T-cell (primary cell): ENCODE results near the gene ATAD3A. TPM values are rescaled to one million over a fixed set of nuclear protein-coding genes. Genes with fewer than 3 reads are reported as not detected.
A peak's percentile ranks its signal among the peaks of the same experiment; 100 is the strongest.
"Not testable (repeated sequence)": the region's sequence is repeated elsewhere in the genome, so short reads cannot be mapped to it uniquely, and the experiment has no call there.

ENCODE experiments used
- ATAC-seq, 4 experiments: fragments of 200-7000 bp in 3 of 4; fragments of 150-1000 bp in 1 of 4; cut with Tn5 transposase; replicated peaks in 1 of 4; 1 replicate in 3 of 4; 2 replicates in 1 of 4; pipeline ENCODE4 v1.10.0; 2021; ENCODE audit warnings: moderate library complexity in 3 of 4, mild to moderate bottlenecking in 2 of 4, moderate number of reproducible peaks in 1 of 4
- CTCF ChIA-PET, 2 donors: fragments of 300-600 bp; sonication (Branson Sonifier 250); formaldehyde crosslinking; loops; one replicate each; lab custom pipeline; 2022; ENCODE audit warnings: antibody characterized with exemption in 2 of 2; lab: Charles Lee
- POLR2A ChIA-PET, 2 donors: fragments of 300-600 bp; sonication (Branson Sonifier 250); formaldehyde crosslinking; loops; one replicate each; lab custom pipeline; 2022; ENCODE audit warnings: antibody characterized with exemption in 2 of 2; lab: Charles Lee
- DNase-seq, 35 experiments: peaks; one replicate each; pipeline versions ENCODE4 v3.0.0 to v3.0.0-alpha.2; 2013 to 2023
- H3K27ac ChIP-seq: one replicate; pipeline ENCODE4 v1.5.1; 2013; ENCODE audit warnings: low read length
- H3K27me3 ChIP-seq, 2 experiments: replicated peaks in 1 of 2; 1 replicate in 1 of 2; 2 replicates in 1 of 2; pipeline versions ENCODE4 v1.6.1 to v1.7.0; 2013; ENCODE audit warnings: low read length in 1 of 2, mixed read lengths in 1 of 2; ENCODE audit not compliant: control insufficient read depth in 2 of 2, insufficient read depth in 2 of 2; ENCODE audit errors: extremely low read depth in 1 of 2
- H3K36me3 ChIP-seq, 2 donors: 1 replicate in 1 of 2; 2 replicates in 1 of 2; pipeline versions ENCODE4 v1.6.1 to v1.7.0; 2013; ENCODE audit warnings: low read length in 1 of 2; ENCODE audit not compliant: control insufficient read depth in 2 of 2, insufficient read depth in 1 of 2; ENCODE audit errors: extremely low read depth in 1 of 2
- H3K4me1 ChIP-seq, 2 experiments: 1 replicate in 1 of 2; 2 replicates in 1 of 2; pipeline versions ENCODE4 v1.6.1 to v1.7.0; 2013; ENCODE audit warnings: low read length in 2 of 2, mixed read lengths in 1 of 2; ENCODE audit not compliant: insufficient read depth in 2 of 2, control insufficient read depth in 1 of 2; ENCODE audit errors: extremely low read depth in 1 of 2
- H3K4me3 ChIP-seq, 2 donors: 1 replicate in 1 of 2; 2 replicates in 1 of 2; pipeline versions ENCODE4 v1.5.1 to v1.7.0; 2013; ENCODE audit warnings: mild to moderate bottlenecking in 2 of 2, low read length in 1 of 2, moderate library complexity in 1 of 2; ENCODE audit not compliant: control insufficient read depth in 1 of 2; ENCODE audit errors: extremely low read depth in 1 of 2
- H3K9me3 ChIP-seq: 2 replicates; pipeline ENCODE4 v1.7.0; 2013
- H3K27ac Mint-ChIP-seq, 2 donors: one replicate each; pipeline ENCODE4 v1.8.0; 2020 to 2021; ENCODE audit warnings: mild to moderate bottlenecking in 2 of 2, mixed read lengths in 2 of 2
- H3K27me3 Mint-ChIP-seq, 2 donors: one replicate each; pipeline ENCODE4 v1.8.0; 2021 to 2022; ENCODE audit warnings: mixed read lengths in 2 of 2
- H3K36me3 Mint-ChIP-seq: one replicate; pipeline ENCODE4 v1.8.0; 2021; ENCODE audit warnings: mixed read lengths
- H3K4me1 Mint-ChIP-seq, 3 donors: one replicate each; pipeline ENCODE4 v1.8.0; 2020 to 2022; ENCODE audit warnings: mixed read lengths in 3 of 3, mild to moderate bottlenecking in 1 of 3
- H3K4me3 Mint-ChIP-seq, 3 donors: one replicate each; pipeline ENCODE4 v1.8.0; 2020 to 2022; ENCODE audit warnings: mild to moderate bottlenecking in 3 of 3, mixed read lengths in 3 of 3, moderate library complexity in 3 of 3
- H3K9me3 Mint-ChIP-seq, 3 donors: one replicate each; pipeline ENCODE4 v1.8.0; 2020 to 2022; ENCODE audit warnings: mixed read lengths in 3 of 3
- WGBS: methylation state at CpG from one replicate; pipeline ENCODE4 v1.1.5; 2013; ENCODE audit warnings: missing lambda C conversion rate; ENCODE audit not compliant: insufficient coverage; 5-methylcytosine and 5-hydroxymethylcytosine counted together
- total RNA-seq, 35 experiments: library from RNA in 6 of 35; stranded (reverse) in 6 of 35; fragments of 120-200 nt in 1 of 35; gene quantifications; one replicate each; pipeline versions ENCODE4 v1.2.1 to v1.2.4 and lab custom pipeline; 2013 to 2026

ATAD3A gene
- total RNA-seq, 5 donors from 2014 or later (not counting 1 experiment from before 2014, with no cell fraction given): 24.6 to 42.5 (median 31.1) TPM

- H3K36me3 Mint-ChIP-seq: no peaks in the 10 kb centered on the region
- Histone ChIP-seq H3K4me1 (peaks cover 0 to 5% of the 10 kb centered on the region in 2 experiments), H3K36me3 (no peaks in the 10 kb centered on the region), H3K4me3 (no peak overlapping the region), H3K27ac (no peak overlapping the region), H3K27me3 (no peaks in the 10 kb centered on the region), H3K9me3 (no peaks in the 10 kb centered on the region)
- WGBS: 92% methylated on average over 27 of the region's 31 CpGs
- CTCF ChIA-PET: no interaction called here
- no peak overlapping the region for H3K4me3 Mint-ChIP-seq
- no peak for DNase-seq
- ATAC-seq: no peak
- no peak overlapping the region for H3K27ac Mint-ChIP-seq
- H3K4me1 Mint-ChIP-seq: peaks cover 5 to 10% (median 8%) of the 10 kb centered on the region in 3 donors
- POLR2A ChIA-PET: no interaction called here
- no peaks in the 10 kb centered on the region for H3K9me3 Mint-ChIP-seq
- H3K27me3 Mint-ChIP-seq: no peaks in the 10 kb centered on the region
Observed at GRCh38 chr1:1554926-1555915, 43.3 kb downstream of the ATAD3A start.

DNA sequence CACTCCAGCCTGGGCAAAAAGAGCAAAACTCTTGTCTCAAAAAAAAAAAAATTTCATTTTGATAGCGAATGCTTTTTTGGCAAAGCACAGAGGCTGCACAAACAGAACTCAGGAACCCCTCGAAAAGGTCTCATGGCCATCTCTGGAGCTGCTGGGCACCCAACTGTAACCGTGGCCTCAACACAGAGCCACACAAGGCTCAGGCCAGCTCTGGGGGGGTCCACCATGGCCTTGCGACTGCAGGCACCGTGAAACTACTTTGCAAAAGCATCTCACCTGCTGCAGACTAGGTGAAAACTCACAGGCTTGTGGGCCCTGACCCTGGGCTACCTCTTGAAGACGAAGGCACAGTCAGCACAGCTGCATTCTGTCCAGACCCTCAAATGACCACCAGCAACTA is 44.5 kb downstream of the ATAD3A start:
- CTCF ChIA-PET: no interaction called here
- H3K27ac Mint-ChIP-seq: no peak overlapping the region

DNA sequence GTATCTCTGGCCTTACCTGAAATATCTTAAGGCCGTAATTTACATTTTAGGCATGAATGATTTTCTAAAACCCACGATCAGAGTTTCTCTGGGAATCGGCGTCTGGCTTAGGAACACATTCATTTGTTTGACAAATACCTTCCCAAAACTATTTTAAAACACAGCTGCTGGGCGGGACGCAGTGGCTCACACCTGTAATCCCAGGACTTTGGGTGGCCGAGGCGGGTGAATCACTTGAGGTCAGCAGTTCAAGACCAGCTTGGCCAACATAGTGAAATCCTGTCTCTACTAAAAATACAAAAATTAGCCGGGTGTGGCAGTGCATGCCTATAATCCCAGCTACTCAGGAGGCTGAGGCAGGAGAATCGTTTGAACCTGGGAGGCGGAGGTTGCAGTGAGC is 45.0 kb downstream of the ATAD3A start:
- not testable (repeated sequence) for H3K4me1 Mint-ChIP-seq, H3K27ac Mint-ChIP-seq, H3K27ac ChIP-seq, H3K36me3 ChIP-seq, H3K9me3 Mint-ChIP-seq, H3K4me3 Mint-ChIP-seq, H3K27me3 Mint-ChIP-seq, H3K9me3 ChIP-seq, H3K4me1 ChIP-seq, H3K36me3 Mint-ChIP-seq, H3K27me3 ChIP-seq, DNase-seq, H3K4me3 ChIP-seq, ATAC-seq
- ChIA-PET CTCF (interaction anchor here in 1 of 2 donors (0.6 kb wide), 1 partner anchor 219 kb away, joined by 5 read pairs; no protein-coding TSS in a partner anchor), POLR2A (interaction anchor here in 1 of 2 donors (0.6 kb wide), 1 partner anchor 128 kb away, joined by 7 read pairs; no protein-coding TSS in a partner anchor)
- 95% methylated on average over 8 of the region's 11 CpGs for WGBS

More for the DNA sequence above, 44.5 kb downstream of the ATAD3A start:
- H3K4me3 ChIP-seq: no peak overlapping the region
- no peak for DNase-seq
- H3K4me3 Mint-ChIP-seq: no peak overlapping the region
- peaks cover 0 to 2% of the 10 kb centered on the region in 2 experiments for H3K4me1 ChIP-seq
- H3K36me3 ChIP-seq: peaks cover 3 to 6% of the 10 kb centered on the region in 2 donors
- peaks cover 5 to 9% (median 6%) of the 10 kb centered on the region in 3 donors for H3K4me1 Mint-ChIP-seq
- H3K9me3 Mint-ChIP-seq: no peaks in the 10 kb centered on the region
- POLR2A ChIA-PET: no interaction called here
- H3K27me3 ChIP-seq: no peaks in the 10 kb centered on the region
- no peaks in the 10 kb centered on the region for H3K9me3 ChIP-seq
- H3K27me3 Mint-ChIP-seq: no peaks in the 10 kb centered on the region
- no peak for ATAC-seq
- WGBS: 98% methylated on average over 6 of the region's 6 CpGs
- H3K36me3 Mint-ChIP-seq: no peaks in the 10 kb centered on the region
- no peak overlapping the region for H3K27ac ChIP-seq

DNA sequence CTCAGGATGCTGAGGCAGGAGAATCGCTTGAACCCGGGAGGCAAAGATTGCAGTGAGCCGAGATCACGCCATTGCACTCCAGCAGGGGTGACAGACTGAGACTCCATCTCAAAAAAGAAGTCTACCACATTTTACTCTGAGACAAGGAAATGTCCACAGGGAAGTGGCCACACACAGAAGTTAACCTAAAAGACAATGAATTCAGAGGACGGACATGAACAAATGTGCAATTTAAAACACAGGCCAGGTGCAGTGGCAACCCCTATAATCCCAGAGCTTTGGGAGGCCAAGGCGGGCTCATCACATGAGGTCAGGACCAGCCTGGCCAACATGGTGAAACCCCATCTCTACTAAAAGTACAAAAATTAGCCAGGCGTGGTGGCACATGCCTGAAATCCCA is 45.7 kb downstream of the ATAD3A start:
- CTCF ChIA-PET, H3K27ac Mint-ChIP-seq, POLR2A ChIA-PET, H3K27ac ChIP-seq, DNase-seq, H3K27me3 Mint-ChIP-seq, H3K9me3 Mint-ChIP-seq, H3K27me3 ChIP-seq, H3K4me3 ChIP-seq, H3K4me3 Mint-ChIP-seq, ATAC-seq, H3K9me3 ChIP-seq, H3K4me1 ChIP-seq, H3K36me3 Mint-ChIP-seq: not testable (repeated sequence)
- peaks cover 4 to 11% (median 7%) of the 10 kb centered on the region in 3 donors for H3K4me1 Mint-ChIP-seq
- H3K36me3 ChIP-seq: peaks cover 14 to 15% of the 10 kb centered on the region in 2 donors
- 98% methylated on average over 6 of the region's 7 CpGs for WGBS

- Histone ChIP-seq H3K9me3 (no peaks in the 10 kb centered on the region), H3K36me3 (peaks cover 17 to 24% of the 10 kb centered on the region in 2 donors), H3K27me3 (no peaks in the 10 kb centered on the region), H3K4me1 (no peaks in the 10 kb centered on the region), H3K27ac (no peak overlapping the region), H3K4me3 (no peak overlapping the region)
- Mint-ChIP-seq H3K9me3 (no peaks in the 10 kb centered on the region), H3K27ac (no peak overlapping the region), H3K4me3 (no peak overlapping the region), H3K27me3 (no peaks in the 10 kb centered on the region), H3K4me1 (peaks cover 4 to 11% (median 7%) of the 10 kb centered on the region in 3 donors), H3K36me3 (peaks cover 11% of the 10 kb centered on the region)
- ChIA-PET CTCF (interaction anchor here in 1 of 2 donors (0.6 kb wide), 1 partner anchor 17 kb away, joined by 3 read pairs; no protein-coding TSS in a partner anchor), POLR2A (interaction anchor here in 1 of 2 donors (0.6 kb wide), 1 partner anchor 560 kb away, joined by 4 read pairs; no protein-coding TSS in a partner anchor)
- 75% methylated on average over 4 of the region's 4 CpGs for WGBS
- DNase-seq: no peak
- peak in 1 of 4 experiments; percentile 13 for ATAC-seq
Observed at GRCh38 chr1:1558591-1558990, 46.6 kb downstream of the ATAD3A start.

GRCh38 chr1:1559066-1559465 is 47.1 kb downstream of the ATAD3A start:
- Histone ChIP-seq H3K27me3 (no peaks in the 10 kb centered on the region), H3K4me3 (no peak overlapping the region), H3K27ac (no peak overlapping the region), H3K9me3 (no peaks in the 10 kb centered on the region), H3K36me3 (peaks cover 18 to 28% of the 10 kb centered on the region in 2 donors), H3K4me1 (no peaks in the 10 kb centered on the region)
- Mint-ChIP-seq H3K4me3 (no peak overlapping the region), H3K27ac (no peak overlapping the region), H3K27me3 (no peaks in the 10 kb centered on the region), H3K36me3 (peaks cover 15% of the 10 kb centered on the region), H3K9me3 (no peaks in the 10 kb centered on the region), H3K4me1 (peaks cover 6 to 11% (median 7%) of the 10 kb centered on the region in 3 donors)
- WGBS: 96% methylated on average over 17 of the region's 17 CpGs
- ChIA-PET POLR2A (no interaction called here), CTCF (no interaction called here)
- ATAC-seq: no peak
- DNase-seq: no peak
